Measurements from ENCODE around the gene WDPCP. TPM values are rescaled to one million over a fixed set of nuclear protein-coding genes. Genes with fewer than 3 reads are reported as not detected.

WDPCP gene
- total RNA-seq, 4 donors from 2014 or later, result 6.5 to 41.3 (median 7.4) TPM

- no peak overlapping the region for H3K4me3 ChIP-seq
- DNase-seq, result no peak
- no peaks in the 10 kb centered on the region for H3K9me3 ChIP-seq
- H3K27ac ChIP-seq, result no peak overlapping the region
- H3K4me1 ChIP-seq, result no peaks in the 10 kb centered on the region
- no peaks in the 10 kb centered on the region for H3K27me3 ChIP-seq
- TF ChIP-seq CTCF (IDR thresholded peaks at IDR 0.05), result no peak
- TF ChIP-seq POLR2A (IDR thresholded peaks at IDR 0.05), result no peak
- no peaks in the 10 kb centered on the region for H3K36me3 ChIP-seq
Observed at GRCh38 chr2:63538390-63538789, 49.9 kb downstream of the WDPCP start.

GRCh38 chr2:63537306-63537705 is 51.0 kb downstream of the WDPCP start:
- Histone ChIP-seq H3K4me3 (no peak overlapping the region), H3K27ac (no peak overlapping the region), H3K27me3 (no peaks in the 10 kb centered on the region), H3K36me3 (no peaks in the 10 kb centered on the region), H3K9me3 (no peaks in the 10 kb centered on the region), H3K4me1 (no peaks in the 10 kb centered on the region)
- TF ChIP-seq POLR2A (IDR thresholded peaks at IDR 0.05) (no peak), CTCF (IDR thresholded peaks at IDR 0.05) (no peak)
- DNase-seq, result no peak

GRCh38 chr2:63530704-63531279 is 57.5 kb downstream of the WDPCP start:
- Histone ChIP-seq H3K36me3 (no peaks in the 10 kb centered on the region), H3K9me3 (no peaks in the 10 kb centered on the region), H3K27ac (no peak overlapping the region), H3K4me3 (no peak overlapping the region), H3K27me3 (no peaks in the 10 kb centered on the region), H3K4me1 (no peaks in the 10 kb centered on the region)
- DNase-seq, result no peak
- TF ChIP-seq CTCF (IDR thresholded peaks at IDR 0.05) (no peak), POLR2A (IDR thresholded peaks at IDR 0.05) (no peak)

GRCh38 chr2:63525905-63526304 is 62.4 kb downstream of the WDPCP start:
- Histone ChIP-seq H3K27me3 (no peaks in the 10 kb centered on the region), H3K27ac (no peak overlapping the region), H3K4me3 (no peak overlapping the region), H3K4me1 (no peaks in the 10 kb centered on the region), H3K9me3 (peaks cover 0 to 8% (median 0%) of the 10 kb centered on the region in 4 donors), H3K36me3 (no peaks in the 10 kb centered on the region)
- TF ChIP-seq CTCF (IDR thresholded peaks at IDR 0.05), result no peak
- TF ChIP-seq POLR2A (IDR thresholded peaks at IDR 0.05), result no peak
- DNase-seq, result no peak

- no peak for DNase-seq
- no peak for TF ChIP-seq POLR2A (IDR thresholded peaks at IDR 0.05)
- no peak for TF ChIP-seq CTCF (IDR thresholded peaks at IDR 0.05)
- H3K27ac ChIP-seq, result no peak overlapping the region
- no peaks in the 10 kb centered on the region for H3K36me3 ChIP-seq
- H3K27me3 ChIP-seq, result no peaks in the 10 kb centered on the region
- H3K4me3 ChIP-seq, result no peak overlapping the region
- H3K9me3 ChIP-seq, result peaks cover 0 to 14% (median 0%) of the 10 kb centered on the region in 4 donors
- no peaks in the 10 kb centered on the region for H3K4me1 ChIP-seq
Observed at GRCh38 chr2:63522950-63523349, 65.3 kb downstream of the WDPCP start.

GRCh38 chr2:63520793-63521192 is 67.5 kb downstream of the WDPCP start:
- Histone ChIP-seq H3K27me3 (no peaks in the 10 kb centered on the region), H3K27ac (no peak overlapping the region), H3K9me3 (peaks cover 0 to 14% (median 0%) of the 10 kb centered on the region in 4 donors), H3K4me1 (no peaks in the 10 kb centered on the region), H3K4me3 (no peak overlapping the region), H3K36me3 (no peaks in the 10 kb centered on the region)
- DNase-seq, result no peak
- TF ChIP-seq POLR2A (IDR thresholded peaks at IDR 0.05), result no peak
- TF ChIP-seq CTCF (IDR thresholded peaks at IDR 0.05), result no peak
